T-helper 1 cell (primary cell): Measurements from ENCODE around the gene TXNDC16.
"Not testable (repeated sequence)": the region's sequence is repeated elsewhere in the genome, so short reads cannot be mapped to it uniquely, and the experiment has no call there.

Experiments used
- DNase-seq, 5 donors: peaks; one replicate each; pipeline ENCODE4 v3.0.0-alpha.2; 2012 to 2020

Gene TXNDC16

DNA sequence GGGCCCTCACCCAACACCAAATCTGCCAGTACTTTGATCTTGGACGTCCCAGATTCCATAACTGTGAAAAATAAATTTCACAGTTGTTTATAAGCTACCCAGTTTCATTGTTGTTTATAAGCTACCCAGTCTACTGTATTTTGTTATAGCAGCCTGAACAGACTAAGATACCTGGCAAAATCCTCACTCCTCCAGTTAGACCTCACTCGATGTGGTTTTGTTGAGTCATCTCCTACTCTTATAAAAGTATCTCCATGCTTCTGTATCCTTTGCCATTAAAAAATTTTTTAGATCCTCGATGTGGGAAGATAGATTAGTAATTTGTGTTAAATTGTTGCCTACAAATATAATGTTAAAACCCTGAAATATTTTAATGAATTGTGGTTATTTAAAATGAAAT, 16.0 kb downstream of the TXNDC16 start:
- DNase-seq: no peak

DNA sequence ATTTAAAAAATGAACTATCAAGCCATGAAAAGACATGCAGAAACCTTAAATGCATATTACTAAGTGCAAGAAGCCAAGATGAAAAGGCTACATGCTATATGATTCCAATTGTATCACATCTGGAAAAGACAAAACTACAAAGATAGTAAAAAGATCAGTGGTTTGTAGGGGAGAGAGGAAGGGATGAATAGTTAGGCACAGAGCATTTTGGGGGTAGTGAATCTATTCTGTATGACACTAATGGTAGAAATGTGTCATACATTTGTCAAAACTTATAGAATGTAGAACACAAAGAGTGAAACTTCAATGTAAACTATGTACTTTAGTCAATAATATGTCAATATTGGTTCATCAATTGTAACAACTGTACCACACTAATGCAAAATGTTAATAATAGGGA, 20.8 kb downstream of the TXNDC16 start:
- DNase-seq: no peak

DNA sequence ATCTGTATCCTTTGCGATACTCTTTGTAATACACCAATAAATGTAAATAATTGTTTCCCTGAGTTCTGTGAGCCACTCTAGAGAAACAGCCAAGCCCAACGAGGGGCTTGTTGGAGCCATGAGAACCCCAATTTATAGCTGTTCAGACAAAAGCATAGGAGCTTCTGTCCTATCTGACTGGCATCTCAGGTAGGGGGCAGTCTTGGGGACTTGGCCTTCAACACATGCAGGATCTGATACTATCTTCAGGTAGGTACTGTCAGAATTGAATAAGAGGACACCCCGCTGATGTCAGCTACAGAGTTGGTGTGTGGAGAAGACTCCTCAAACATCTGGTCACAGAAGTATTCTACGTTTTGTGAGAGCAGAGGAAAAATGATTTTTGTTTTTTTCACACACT, 25.3 kb downstream of the TXNDC16 start:
- no peak for DNase-seq

DNA sequence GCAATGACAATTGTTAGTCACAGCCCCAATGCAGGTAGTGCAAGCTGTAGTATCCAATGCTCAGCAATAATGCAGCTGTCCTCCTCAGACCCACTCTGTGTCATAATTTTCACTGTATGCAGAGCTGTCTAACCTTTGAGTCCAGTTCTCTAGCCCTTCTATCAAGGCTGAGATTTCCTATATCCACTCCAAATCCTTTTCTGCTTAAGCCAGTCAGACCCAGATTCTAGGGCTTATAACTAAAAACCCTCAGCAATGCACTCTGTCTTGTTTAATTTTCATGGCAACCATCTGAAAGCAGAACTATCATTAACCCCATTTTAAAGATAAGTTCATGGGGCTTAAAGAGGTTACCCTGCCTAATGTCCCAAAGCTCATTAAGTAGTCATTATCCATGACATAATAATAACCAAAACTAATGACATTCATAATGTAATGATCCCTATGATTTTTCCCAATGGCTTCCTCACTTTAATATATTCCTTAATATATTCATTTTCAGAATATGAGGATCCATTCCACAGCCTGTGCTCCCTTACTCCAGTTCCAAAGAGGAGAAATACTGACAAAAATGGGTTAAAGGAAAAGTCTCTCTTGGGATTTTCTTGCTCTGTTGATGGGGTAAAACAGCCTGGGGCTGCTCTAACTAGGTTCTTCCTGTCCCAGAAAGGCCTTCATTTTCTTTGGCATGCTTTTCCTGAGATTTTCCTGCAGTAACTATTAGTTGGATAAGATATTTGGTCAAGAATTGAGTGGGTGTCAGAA, 29.5 kb downstream of the TXNDC16 start:
- no peak for DNase-seq

DNA sequence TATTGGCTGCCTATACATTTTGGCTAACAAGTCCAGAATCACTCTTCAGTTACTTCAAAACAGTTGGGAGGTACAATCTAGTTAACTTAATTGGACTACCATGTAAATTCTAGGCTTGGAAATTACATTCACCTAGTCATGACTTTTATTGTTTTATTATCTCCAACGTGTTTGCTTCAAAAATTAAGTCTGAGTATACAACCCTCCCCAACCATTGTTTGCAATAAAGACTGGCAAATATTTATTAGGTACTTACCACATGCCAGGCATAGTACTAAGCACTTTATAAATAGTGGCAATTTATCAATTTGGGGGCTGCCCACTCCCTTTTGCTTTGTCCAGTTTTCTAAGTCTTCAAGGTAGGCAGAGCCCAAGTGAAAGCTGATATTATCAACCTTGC, 30.3 kb downstream of the TXNDC16 start:
- DNase-seq: no peak

DNA sequence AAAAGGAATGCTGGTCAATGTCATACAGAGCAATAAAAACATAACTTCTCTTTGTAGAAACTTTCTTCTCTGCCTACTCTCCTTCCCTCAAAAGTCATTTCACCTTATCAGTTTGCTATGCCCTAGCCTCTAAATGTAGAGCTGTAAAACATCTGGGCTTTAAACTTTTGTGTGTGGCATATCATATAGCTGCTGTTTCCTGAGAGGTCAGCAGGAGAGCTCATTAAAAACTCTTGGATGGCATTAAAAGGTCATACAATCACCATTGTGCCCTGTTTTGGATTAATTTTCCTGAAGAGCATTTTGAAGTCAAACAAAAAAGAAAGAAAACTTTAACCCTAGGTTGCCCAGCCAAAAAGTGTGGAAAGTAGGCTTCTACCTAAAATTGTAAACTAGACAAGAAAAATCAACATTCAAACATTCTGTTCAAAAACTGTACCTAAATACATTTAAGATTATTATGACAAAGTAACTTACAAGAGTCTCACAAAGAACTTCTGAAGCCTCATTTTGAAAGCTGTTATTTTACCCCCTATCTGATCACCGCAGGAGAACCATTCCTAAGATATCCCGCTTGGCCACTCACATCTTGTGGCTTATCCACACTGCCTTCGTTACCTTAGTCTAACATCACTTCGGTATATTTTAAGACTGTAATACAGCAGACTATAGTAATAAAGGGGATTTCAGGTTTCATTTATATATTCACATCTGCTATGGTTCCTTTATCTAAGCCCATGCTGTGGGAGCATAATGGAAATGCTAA, 38.1 kb downstream of the TXNDC16 start:
- no peak for DNase-seq

DNA sequence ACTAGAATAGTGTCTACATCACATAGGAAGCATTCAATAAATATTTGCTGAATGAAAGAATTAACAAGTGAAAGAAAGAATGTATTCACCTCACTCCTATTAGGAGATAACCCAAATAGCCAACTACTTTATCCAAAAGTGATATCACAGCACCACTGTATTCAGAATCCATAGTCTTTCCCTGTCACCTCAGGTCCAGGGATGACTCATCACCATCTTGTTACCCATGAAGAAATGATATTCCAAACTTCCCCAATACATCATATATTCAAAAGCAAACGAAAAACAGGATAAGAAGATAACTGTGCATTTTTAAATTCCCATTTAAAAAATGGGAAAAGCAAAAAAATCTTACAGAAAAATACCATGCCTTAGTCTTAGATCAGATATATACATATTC, 39.1 kb downstream of the TXNDC16 start:
- no peak for DNase-seq

DNA sequence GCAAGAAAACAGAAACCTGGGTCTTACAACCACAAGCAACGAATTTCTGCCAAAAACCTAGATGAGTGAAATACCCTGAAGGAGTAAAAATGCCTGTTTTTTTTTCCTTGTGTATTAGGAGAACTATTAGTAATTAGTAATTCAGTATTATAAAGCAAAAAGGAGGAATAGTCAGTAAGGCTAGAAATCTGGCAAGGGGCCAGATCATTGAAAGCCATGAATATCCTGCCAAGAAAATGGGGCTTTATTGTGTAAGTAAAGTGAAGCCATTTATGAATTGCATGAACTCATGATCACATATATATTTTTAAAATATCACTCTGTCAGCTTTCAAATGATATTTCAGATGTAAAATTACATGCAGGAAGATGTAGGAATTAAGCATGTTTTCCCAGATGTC, 57.9 kb downstream of the TXNDC16 start:
- no peak for DNase-seq

DNA sequence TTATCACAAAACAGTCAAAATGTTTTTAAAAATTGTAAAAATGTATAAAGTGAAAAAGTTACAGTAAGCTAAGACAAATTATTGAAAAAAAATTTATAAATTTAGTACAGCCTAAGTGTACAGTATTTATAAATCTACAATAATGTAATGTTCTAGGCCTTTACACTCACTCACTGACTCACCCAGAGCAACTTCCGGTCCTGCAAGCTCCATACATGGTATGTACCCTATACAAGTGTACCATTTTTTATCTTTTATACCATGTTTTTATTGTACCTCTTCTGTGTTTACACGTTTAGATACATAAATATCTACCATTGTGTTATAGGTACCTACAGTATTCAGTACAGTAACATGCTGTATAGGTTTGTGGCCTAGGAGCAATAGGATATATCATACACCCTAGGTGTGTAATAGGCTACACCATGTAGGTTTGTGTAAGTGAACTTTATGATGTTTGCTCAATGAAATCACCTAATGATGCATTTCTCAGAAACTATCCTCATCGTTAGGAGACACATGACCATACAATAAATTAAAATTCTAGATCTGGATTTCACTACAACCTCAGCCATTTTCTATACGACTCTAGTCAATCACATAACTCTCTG, 66.8 kb downstream of the TXNDC16 start:
- DNase-seq: no peak

DNA sequence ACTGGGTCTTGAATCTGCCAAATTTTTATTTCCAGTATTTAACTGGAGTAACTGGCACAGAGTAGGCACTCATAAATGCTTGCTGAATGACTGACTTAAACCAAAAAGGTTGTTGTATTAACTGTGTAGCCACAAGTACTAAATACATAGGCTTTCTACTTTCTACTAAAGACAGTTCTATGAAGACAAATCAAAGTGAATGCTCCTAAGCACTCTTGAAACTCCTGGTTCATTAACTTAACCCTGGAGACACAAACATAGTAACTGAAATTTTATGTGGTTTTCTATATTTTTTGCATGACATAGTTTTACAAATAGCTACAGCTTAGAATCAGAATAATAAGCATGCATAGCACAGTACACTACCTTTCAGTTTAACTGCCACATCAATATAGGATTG, 70.4 kb downstream of the TXNDC16 start:
- DNase-seq: no peak

DNA sequence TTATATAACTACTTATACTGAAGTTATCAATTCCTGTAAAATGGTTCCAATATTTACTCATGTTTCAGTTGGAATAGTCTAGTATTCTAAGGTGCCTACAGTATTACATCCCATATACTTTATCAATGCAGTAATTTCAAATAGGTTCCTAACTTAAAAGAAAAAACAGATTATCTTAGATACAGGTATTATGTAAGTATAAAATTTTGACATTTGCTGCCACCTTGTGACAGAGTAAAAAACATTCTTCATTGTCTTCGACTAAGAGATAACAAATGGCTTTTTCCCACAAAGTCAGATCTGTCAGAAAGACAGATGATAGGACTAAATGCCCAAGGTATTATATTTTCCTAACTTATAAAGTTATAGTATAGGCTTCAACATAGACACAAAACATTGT, 78.7 kb downstream of the TXNDC16 start:
- DNase-seq: peak in 2 of 5 donors; percentile 2 to 65

DNA sequence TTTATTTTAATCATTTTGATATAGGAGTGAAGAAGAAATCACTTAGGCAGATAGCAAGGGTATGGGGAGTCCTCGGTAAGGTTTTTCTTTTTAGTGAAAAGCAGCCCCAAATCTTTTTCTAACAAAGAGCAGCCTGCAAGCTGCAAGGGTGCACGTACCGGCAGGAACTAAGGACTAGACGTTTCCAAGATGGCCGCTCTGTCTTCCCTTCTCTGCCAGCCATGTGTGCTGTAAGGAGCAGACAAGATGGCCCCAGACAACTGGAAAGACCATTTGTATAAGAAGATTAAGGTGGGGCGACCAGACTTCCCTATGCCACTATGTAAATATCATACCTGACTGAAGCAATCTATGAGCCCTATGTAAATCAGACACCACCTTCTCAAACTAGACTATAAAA, 79.6 kb downstream of the TXNDC16 start:
- DNase-seq: no peak

DNA sequence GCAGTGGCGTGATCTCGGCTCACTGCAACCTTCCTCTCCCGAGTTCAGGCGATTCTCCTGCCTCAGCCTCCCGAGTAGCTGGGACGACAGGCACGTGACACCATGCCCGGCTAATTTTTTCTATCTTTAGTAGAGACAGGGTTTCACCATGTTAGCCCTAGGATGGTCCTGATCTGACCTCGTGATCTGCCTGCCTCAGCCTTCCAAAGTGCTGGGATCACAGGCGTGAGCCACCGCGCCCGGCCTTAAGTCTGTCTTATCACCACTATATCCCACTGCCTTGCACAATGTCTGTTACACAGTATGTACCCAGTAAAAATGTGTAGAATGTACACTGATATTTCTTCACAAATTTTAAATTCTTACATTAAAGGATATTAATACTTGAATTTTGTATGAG, 80.1 kb downstream of the TXNDC16 start:
- not testable (repeated sequence) for DNase-seq

DNA sequence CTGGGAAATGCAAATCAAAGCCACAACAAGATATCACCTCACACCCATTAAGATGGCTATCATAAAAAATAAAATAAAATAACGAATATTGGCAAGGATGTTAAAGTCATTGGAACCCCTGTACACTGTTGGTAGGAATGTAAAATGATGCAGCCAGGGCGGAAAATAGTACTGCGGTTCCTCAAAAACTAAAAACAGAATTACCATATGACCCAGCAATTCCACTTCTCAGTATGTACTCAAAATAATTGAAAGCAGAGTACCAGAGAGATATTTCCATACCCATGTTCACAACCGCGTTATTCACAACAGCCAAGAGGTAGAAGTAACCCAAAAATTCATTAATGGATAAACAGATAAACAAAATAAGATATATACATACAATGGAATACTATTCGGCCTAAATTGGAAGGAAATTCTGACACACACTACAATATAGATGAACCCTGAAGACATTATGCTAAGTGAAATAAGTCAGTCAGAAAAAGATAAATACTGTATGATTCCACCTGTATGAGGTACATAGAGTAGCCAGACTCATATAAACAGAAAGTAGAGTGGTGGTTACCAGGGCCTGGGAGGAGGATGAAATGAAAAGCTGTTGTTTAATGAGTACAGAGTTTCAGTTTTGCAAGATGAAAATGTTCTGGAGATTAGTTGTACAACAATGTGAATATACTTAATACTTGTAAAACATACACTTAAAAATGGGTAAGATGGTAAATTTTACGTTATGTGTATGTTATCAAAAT, 84.6 kb downstream of the TXNDC16 start:
- DNase-seq: peak in 1 of 5 donors; percentile 39

DNA sequence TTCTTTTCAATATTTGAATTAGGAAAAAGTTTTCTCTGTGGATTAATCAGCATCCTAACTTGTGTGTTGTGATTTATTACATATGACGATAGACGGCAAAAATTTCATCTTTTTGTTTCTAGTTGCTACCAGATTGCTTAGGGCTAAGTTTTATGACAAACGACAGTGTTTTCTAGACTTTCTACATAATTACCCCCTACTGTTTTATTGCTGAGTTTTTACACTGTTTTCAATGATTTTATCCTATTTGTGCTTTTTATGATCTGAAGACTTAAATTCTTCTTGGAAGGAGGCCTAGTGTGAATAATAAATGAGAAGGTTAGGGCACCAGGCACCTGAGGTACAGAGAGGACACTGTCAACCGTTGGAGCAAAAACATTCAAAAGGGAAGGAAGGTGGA, 88.1 kb downstream of the TXNDC16 start:
- DNase-seq: no peak

DNA sequence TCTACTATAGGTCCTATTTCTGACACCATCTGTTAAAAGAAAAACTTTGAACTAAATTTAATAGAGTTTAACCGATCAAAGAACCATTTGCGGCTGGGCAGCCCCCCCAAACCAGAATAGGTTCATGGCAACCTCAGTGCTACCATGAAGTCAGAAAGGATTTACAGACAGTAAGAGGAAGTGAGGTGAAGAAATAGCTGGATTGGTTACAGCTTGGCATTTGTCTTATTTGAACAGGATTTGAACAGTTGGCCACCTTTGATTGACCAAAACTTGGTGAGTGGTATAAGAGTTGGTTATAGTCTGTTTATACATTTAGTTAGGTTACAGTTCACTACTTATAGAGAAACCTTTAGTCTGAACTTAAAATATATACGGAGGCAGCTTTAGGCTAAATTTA, 88.9 kb downstream of the TXNDC16 start:
- DNase-seq: no peak

DNA sequence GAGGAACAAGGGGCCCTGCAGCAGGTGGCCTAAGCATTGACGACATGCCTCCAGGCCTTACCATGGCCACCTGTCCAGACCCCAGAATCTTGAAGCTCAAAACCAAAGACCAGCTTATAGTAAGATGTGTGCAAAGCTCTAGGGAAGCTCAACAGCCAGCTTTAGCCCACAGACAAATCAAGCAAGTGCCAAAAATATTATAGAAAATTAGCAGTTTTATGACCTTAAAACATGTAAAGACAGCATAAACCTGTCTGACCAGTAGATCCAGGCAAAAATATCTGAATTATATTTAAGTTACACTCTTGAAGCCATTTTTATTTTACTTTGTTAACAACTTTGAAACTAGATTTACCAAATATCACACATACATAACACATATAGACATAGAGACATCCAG, 90.6 kb downstream of the TXNDC16 start:
- no peak for DNase-seq

DNA sequence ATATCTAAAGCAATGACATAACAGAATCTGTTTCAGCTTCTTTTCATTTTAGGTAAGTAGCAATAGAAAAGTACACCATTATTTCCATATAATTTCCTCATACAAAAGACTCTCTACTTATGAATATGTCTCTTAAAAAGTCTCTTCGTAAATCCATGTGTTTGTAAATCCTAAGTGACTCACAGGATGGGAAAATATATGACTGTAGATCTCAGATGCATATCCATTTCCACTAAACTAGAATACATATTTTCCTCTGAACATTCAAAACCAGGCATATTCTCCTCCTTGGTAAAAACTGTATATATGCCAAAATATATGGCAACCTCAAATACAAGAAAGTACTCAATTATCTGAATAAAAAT, 93.6 kb downstream of the TXNDC16 start:
- DNase-seq: no peak

DNA sequence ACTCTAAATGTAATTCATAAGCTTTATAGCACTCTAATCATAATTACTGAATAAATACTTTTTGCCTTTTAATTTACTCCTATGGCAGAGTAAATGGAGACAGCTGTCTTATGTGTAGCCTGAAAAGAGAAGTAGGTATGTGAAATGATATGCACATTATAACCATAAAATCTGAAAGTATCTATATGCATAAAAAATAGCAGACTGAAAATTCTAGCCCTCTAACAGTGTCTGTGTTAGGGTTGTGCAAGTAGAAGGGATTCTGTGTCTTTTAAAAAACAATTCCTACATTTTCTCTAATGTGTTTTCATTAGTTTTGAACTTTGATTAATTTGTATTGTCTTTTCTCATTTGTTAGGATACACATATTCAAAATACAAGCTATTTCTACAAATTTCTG, 94.9 kb downstream of the TXNDC16 start:
- DNase-seq: no peak

DNA sequence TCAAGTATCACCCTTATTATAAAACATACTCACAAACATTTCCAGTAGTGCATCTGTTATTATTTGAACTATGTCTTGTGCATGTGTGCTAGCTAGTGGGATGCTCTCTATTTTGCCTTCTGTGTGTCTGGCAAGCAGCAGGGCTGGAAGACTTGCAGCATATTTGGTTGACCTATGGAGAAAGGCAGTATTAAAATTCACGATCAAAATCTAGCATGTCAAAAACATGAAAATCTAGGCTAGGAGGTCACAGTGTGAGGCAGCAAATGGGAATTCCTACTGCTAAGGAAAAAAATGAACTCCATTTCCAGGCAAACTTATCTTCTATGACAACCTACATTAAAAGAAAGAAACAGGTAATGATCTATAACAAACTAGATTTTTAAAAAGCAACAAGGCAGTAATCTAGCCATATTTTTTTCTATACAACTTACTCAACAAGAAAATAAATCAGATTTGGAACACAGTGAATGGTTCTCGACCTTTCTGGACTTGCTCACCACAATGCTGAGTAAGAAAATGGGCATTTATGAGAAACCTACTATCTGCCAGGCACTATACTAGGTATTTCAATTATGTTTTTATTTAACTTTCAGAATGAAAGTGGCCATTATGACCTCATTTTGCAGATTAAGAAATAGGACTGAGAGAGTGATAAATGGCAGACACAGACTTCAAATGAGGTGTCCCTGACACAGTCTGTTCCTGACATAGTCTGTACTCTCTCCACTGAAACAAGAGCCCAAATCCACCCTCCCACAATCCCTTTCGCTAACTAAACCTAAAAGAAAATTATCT, 96.8 kb downstream of the TXNDC16 start:
- DNase-seq: no peak

DNA sequence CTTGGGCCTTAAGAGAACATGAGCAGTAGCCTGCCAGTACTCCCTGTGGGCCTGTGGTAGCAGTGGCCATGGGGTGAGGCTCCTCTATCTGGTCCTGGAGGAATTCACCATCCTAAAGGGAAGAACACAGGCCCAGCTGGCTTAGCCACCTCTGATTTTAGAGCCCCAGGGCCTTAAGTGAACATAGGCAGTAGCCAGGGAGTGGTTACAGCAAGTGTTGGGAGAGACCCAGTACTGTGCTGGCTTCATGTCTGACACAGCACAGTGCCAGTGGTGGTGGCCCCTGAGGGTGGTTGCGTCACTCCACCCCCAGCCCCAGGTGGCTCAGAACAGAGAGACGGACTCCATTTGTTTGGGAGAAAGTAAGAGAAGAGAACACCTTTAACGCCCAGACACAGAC, 105.1 kb downstream of the TXNDC16 start:
- no peak for DNase-seq

DNA sequence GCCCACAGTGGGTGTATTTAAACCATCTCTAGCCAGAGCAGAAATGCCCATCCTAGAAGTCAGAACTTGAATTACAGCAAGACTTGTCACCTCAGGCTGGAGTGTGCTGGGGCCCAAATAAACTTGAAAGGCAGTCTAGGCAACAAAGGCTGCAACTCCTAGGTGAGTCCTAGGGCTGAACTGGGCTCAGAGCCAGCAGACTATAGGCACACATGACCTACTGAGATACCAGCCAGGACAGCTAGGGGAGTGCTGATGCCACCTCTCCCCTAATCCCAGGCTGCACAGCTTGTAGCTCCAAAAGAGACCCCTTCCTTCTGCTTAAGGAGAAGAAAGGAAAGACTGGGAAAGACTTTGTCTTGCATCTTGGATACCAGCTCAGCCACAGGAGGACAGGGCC, 106.0 kb downstream of the TXNDC16 start:
- no peak for DNase-seq

DNA sequence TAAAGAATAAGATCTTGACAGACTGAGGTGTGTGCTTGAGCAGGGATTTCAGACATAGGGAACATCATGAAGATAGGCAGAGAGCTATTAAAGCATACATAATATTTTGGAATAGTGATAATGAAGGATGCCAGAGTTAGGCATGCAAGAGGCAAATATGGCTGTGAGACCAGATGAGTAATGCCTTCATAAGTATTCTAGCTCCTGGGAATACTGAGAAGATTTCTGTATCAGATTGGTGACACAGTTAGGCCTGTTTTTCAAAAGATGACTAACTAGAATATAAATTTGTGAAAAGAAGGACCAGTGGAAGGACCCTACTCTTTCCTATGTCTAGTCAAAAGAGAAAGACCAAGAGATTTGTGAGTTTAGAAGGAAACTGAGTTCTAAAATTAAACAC, 108.8 kb downstream of the TXNDC16 start:
- DNase-seq: no peak
